ENCODE measurements around the gene MTCH1.

- TF ChIP-seq EZH2 (IDR thresholded peaks at IDR 0.05), result no peak
- no peak for TF ChIP-seq CTCF (IDR thresholded peaks at IDR 0.05)
- TF ChIP-seq EZH2phosphoT487 (IDR thresholded peaks at IDR 0.05), result no peak
Measured at GRCh38 chr6:37024656-37025337, 38.8 kb upstream of the MTCH1 start.
